GM10248 (cell line): ENCODE results near the gene RAB38.

Source experiments
- CTCF ChIA-PET: fragments of 300-600 bp; sonication (Branson Sonifier 250); formaldehyde crosslinking; extraction: SDS; loops from one replicate; lab custom pipeline; 2021; ENCODE audit warnings: antibody characterized with exemption; lab: Yijun Ruan, JAX
- POLR2A ChIA-PET: fragments of 350-650 bp; sonication (Branson Sonifier 250); formaldehyde crosslinking; extraction: SDS; loops from one replicate; lab custom pipeline; 2020; ENCODE audit warnings: antibody characterized with exemption; lab: Yijun Ruan, JAX
- DNase-seq: peaks from one replicate; pipeline ENCODE4 v3.0.0; 2012; ENCODE audit errors: extremely low spot score
- CTCF ChIP-seq: IDR thresholded peaks from 2 replicates; pipeline ENCODE4 v1.5.1; 2012; ENCODE audit warnings: mild to moderate bottlenecking, low read depth; ENCODE audit errors: extremely low read depth, missing control alignments, control extremely low read depth

RAB38 gene

GRCh38 chr11:88203604-88204003 is 28.4 kb upstream of the RAB38 start:
- no peak for TF ChIP-seq CTCF
- DNase-seq: no peak
- ChIA-PET POLR2A (no interaction called here), CTCF (interaction anchor here (1.8 kb wide), 1 partner anchor 60 kb away, joined by 4 read pairs; no protein-coding TSS in a partner anchor)

- CTCF ChIA-PET: interaction anchor here (1.8 kb wide), 1 partner anchor 61 kb away, joined by 4 read pairs; no protein-coding TSS in a partner anchor
- POLR2A ChIA-PET: no interaction called here
- TF ChIP-seq CTCF: no peak
- DNase-seq: no peak
Observed at GRCh38 chr11:88202498-88202897, 27.3 kb upstream of the RAB38 start.

GRCh38 chr11:88196393-88196792 is 21.1 kb upstream of the RAB38 start:
- ChIA-PET CTCF (interaction anchor here (0.7 kb wide), 1 partner anchor 15 kb away, joined by 3 read pairs; no protein-coding TSS in a partner anchor), POLR2A (no interaction called here)
- no peak for TF ChIP-seq CTCF
- DNase-seq: no peak

GRCh38 chr11:88195908-88196307 is 20.7 kb upstream of the RAB38 start:
- no peak for TF ChIP-seq CTCF
- POLR2A ChIA-PET: no interaction called here
- CTCF ChIA-PET: no interaction called here
- no peak for DNase-seq

- POLR2A ChIA-PET: no interaction called here
- no peak for DNase-seq
- CTCF ChIA-PET: interaction anchor here (1.3 kb wide), 1 partner anchor 9 kb away, joined by 4 read pairs; no protein-coding TSS in a partner anchor
- TF ChIP-seq CTCF: no peak
Observed at GRCh38 chr11:88194990-88195389, 19.7 kb upstream of the RAB38 start.

GRCh38 chr11:88193278-88193677 is 18.0 kb upstream of the RAB38 start:
- ChIA-PET POLR2A (no interaction called here), CTCF (interaction anchor here (0.7 to 1.5 kb wide), 4 partner anchors 12 to 39 kb away, joined by 3 to 4 read pairs (median 4); no protein-coding TSS in a partner anchor)
- no peak for DNase-seq
- no peak for TF ChIP-seq CTCF
